HG02970 (cell line): ENCODE results near the gene BARX2.

Experiments
- ATAC-seq: cut with Tn5 transposase; IDR thresholded peaks from one replicate; pipeline ENCODE4 v1.9.1; 2021; ENCODE audit warnings: mild to moderate bottlenecking, moderate library complexity, moderate number of reproducible peaks; ENCODE audit not compliant: unreplicated experiment, low FRiP score

BARX2 gene

GRCh38 chr11:129434641-129435498 is 59.2 kb downstream of the BARX2 start:
- ATAC-seq, result no peak

- ATAC-seq, result no peak
Observed at GRCh38 chr11:129435499-129436245, 60.0 kb downstream of the BARX2 start.

GRCh38 chr11:129436573-129436972 is 60.9 kb downstream of the BARX2 start:
- no peak for ATAC-seq

GRCh38 chr11:129440028-129440713 is 64.5 kb downstream of the BARX2 start:
- ATAC-seq, result no peak

- ATAC-seq, result no peak
Observed at GRCh38 chr11:129442171-129442570, 66.5 kb downstream of the BARX2 start.

GRCh38 chr11:129443276-129443675 is 67.6 kb downstream of the BARX2 start:
- ATAC-seq, result no peak

GRCh38 chr11:129444274-129444673 is 68.6 kb downstream of the BARX2 start:
- ATAC-seq, result no peak

- ATAC-seq, result no peak
Observed at GRCh38 chr11:129445226-129445625, 69.6 kb downstream of the BARX2 start.

- ATAC-seq, result no peak
Observed at GRCh38 chr11:129446572-129446971, 70.9 kb downstream of the BARX2 start.

- ATAC-seq, result no peak
Observed at GRCh38 chr11:129447654-129448239, 72.1 kb downstream of the BARX2 start.

GRCh38 chr11:129451524-129451923 is 75.9 kb downstream of the BARX2 start:
- no peak for ATAC-seq

- no peak for ATAC-seq
Observed at GRCh38 chr11:129453293-129453721, 77.7 kb downstream of the BARX2 start.

- no peak for ATAC-seq
Observed at GRCh38 chr11:129455101-129455500, 79.5 kb downstream of the BARX2 start.

- ATAC-seq, result no peak
Observed at GRCh38 chr11:129455756-129456655, 80.4 kb downstream of the BARX2 start.

GRCh38 chr11:129457321-129457720 is 81.7 kb downstream of the BARX2 start:
- no peak for ATAC-seq

- no peak for ATAC-seq
Observed at GRCh38 chr11:129458278-129458677, 82.6 kb downstream of the BARX2 start.

- no peak for ATAC-seq
Observed at GRCh38 chr11:129458756-129459535, 83.3 kb downstream of the BARX2 start.

- ATAC-seq, result no peak
Observed at GRCh38 chr11:129460714-129461113, 85.1 kb downstream of the BARX2 start.

- no peak for ATAC-seq
Observed at GRCh38 chr11:129484068-129484467, 108.4 kb downstream of the BARX2 start.
